ENCODE measurements around the gene RASA2.
A peak's percentile ranks its signal among the peaks of the same experiment; 100 is the strongest.
"Not testable (repeated sequence)": the region's sequence is repeated elsewhere in the genome, so short reads cannot be mapped to it uniquely, and the experiment has no call there.

The RASA2 gene

DNA sequence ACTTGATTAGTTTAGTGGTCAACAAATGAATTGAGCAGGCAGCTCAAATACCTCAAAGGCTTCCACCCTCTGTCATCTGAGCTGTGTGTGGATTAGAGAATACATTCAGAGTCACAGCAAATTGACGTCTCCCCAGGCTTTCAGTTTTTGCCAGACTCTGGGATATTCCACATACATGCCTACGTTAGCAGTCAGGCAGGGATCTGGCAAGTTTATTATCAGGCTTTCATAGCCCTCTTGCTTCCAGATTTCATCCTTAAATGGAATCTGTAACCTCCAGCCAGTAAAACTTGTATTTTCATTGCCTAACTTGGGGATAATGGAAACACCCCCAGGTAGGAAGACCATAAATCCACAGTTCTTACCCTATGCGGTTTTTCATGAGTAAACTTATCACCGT lies 115.9 kb downstream of the RASA2 start:
- no peak for DNase-seq

DNA sequence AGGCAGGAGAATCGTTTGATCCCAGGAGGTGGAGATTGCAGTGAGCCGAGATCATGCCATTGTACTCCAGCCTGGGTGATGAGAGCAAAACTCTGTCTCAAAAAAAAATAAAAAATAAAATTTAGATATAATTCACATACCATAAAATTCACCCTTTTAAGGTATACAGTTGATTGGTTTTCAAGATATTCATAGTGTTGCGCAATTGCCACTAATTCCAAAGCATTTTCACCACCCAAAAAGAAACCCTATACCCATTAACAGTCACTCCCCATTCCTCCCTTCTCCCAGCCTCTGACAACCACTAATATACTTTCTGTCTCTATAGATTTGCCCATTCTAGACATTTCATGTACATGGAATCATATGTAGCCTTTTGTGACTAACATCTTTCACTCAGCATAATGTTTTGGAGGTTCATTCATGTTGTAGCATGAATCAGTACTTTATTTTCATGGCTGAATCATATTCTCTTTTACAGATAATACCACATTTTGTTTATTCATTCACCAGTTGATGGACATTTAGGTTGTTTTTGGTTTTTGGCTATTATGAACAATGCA lies 116.7 kb downstream of the RASA2 start:
- no peak for DNase-seq

GRCh38 chr3:141605883-141606282 lies 119.1 kb downstream of the RASA2 start:
- DNase-seq: no peak

- no peak for DNase-seq
Observed at GRCh38 chr3:141608438-141608837, 121.6 kb downstream of the RASA2 start.

GRCh38 chr3:141610939-141611338 lies 124.1 kb downstream of the RASA2 start:
- DNase-seq: no peak

GRCh38 chr3:141618103-141618910 lies 131.5 kb downstream of the RASA2 start:
- DNase-seq: no peak

GRCh38 chr3:141618938-141619337 lies 132.1 kb downstream of the RASA2 start:
- DNase-seq: no peak

GRCh38 chr3:141619450-141619849 lies 132.6 kb downstream of the RASA2 start:
- DNase-seq: no peak

DNA sequence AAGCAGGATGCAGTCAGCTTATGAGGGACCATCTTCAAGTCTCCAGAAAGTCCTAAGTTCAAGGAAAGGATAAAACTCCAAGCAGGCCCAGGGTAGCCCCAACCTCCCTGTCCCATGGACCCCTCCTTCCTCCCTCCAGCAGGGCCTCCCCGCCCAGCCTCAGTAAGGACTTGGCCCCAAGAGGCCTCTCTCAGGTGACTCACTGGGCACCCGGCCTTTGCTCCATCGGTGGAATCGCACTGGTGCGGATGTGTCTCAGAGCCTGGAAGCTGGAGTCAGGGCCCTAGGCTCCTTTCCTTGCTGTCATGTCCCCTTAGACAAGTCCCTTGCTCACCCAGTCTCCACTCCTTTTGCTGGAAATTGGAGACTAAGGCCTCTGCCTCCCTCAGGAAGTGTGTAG lies 136.9 kb downstream of the RASA2 start:
- no peak for DNase-seq

- no peak for DNase-seq
Observed at GRCh38 chr3:141625506-141625905, 138.7 kb downstream of the RASA2 start.

- not testable (repeated sequence) for DNase-seq
Observed at GRCh38 chr3:141628334-141628733, 141.5 kb downstream of the RASA2 start.

- not testable (repeated sequence) for DNase-seq
Observed at GRCh38 chr3:141628868-141629441, 142.1 kb downstream of the RASA2 start.

- no peak for DNase-seq
Observed at GRCh38 chr3:141629976-141630375, 143.1 kb downstream of the RASA2 start.

DNA sequence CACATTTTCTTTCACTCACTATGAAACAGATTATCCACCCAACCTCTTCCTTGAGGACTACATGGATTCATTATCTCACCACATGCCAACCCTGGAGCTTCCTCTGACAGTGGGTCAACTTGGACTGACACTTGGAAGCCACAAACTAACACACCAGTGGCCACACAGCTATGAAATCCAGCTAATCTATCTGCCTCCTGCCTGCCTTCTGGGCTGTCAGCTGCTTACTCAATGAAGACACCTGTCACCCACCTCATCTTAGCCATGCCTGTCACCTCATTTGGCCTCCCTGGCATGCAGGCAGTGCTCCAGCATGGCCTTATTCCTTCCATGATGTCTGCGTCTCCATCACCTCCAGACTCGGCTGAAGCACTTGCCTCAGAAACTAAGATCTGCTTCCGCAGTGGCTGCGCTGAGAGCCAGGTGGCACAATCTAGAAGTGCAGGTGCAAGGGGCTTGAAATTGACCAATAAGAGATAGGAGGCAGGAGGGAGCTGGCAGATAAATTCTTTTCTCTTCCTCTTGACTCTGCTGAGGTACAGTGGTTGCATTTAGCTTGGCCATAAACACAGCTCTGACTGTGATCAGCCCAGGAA lies 146.1 kb downstream of the RASA2 start:
- DNase-seq: no peak

- no peak for DNase-seq
Observed at GRCh38 chr3:141642215-141642614, 155.4 kb downstream of the RASA2 start.

DNA sequence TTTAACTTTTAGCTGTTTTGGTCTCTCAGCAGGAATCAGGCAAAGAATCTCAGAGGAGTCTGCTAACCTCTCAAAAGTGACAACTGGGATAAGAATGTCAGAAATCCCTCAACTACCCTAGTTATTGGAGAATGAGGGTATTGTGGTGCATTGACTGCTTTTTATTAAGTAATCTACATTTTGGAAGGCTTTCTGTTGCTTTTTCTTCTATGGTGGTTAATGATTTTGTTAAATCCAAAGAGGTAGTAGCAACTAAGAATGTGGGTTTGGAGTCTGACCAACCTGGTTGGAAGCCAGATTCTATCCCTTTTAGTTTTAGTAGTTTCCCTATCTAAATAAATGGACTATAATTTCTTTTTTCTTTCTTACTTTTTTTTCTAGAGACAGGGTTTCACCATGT lies 156.6 kb downstream of the RASA2 start:
- DNase-seq: no peak

GRCh38 chr3:141643796-141644195 lies 157.0 kb downstream of the RASA2 start:
- DNase-seq: no peak

GRCh38 chr3:141644931-141645330 lies 158.1 kb downstream of the RASA2 start:
- DNase-seq: peak; percentile 79

DNA sequence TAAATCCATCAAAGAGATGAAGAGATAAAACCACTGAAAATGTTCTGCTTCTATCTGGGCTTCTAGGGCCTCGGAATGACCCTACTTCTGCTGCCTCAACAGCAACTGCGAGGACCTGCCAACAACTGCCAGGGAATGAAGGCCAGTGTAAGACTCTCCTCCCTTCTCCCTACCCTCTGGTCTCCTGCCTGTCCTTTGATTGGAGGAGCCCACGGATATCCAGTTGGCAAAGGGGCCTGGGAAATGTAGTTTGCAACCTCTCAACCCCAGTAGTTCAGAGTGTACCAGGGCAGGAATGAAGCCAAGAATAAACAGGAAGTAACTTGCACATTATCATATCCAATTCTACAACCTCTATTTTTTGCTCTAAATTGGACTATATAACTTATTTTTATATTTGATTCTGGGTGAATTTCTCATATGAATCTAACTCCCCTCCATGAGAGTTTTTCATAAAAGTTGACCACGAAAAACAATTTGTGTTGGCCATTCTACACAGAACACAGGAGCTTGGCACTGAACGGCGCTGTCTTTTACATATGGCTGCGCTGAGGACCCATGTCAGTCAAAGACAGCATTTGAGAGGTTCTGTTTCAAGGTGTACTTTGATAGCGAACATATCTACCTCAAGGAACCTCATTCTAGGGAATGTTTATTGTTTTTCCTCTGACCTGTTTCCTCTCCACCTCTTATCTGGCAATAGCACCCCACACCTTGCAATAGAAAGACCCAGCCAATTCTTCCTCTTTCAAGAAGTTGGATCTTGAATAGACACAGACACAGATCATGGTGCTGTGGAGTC lies 160.1 kb downstream of the RASA2 start:
- peak; percentile 63 for DNase-seq

- DNase-seq: no peak
Observed at GRCh38 chr3:141647562-141647915, 160.7 kb downstream of the RASA2 start.

DNA sequence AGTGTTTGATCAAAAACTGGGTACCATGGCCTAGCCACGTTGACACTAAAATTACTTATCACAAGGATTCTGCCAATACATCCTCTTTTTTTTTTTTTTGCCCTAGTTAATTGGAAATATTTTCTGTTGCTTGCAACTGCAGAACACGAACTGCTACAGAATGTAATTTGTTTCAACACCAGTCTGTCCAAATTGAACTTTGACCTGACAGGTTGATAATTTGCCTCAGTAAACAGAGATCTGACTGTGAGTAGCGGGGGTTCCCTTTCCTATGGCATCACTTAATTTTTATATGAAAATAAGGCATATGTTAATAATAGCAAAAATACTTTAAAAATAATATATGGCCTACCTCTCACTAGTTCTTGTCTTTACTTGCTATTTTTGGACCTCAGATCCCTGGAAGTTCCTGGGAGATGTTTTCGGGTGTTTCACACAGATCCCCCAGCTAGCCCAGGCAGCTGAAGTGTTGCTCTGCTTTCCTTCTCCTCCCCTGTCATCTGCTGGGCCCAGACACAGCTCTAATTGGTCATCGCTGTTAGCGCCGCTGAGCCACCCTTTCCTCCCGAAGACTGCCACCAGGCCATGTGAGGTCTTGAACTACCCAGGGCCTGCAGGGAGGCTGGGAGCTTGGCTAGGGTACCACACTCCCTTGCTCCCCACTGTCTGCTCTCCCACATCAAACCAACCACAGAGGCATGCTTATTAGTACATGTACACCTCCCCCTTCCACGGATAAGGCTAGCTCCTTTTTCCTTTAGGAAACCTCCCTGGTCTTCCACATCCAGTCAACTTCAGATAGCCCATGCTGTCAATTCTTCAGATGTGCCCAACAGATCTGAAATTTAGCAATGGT lies 161.5 kb downstream of the RASA2 start:
- DNase-seq: no peak

DNA sequence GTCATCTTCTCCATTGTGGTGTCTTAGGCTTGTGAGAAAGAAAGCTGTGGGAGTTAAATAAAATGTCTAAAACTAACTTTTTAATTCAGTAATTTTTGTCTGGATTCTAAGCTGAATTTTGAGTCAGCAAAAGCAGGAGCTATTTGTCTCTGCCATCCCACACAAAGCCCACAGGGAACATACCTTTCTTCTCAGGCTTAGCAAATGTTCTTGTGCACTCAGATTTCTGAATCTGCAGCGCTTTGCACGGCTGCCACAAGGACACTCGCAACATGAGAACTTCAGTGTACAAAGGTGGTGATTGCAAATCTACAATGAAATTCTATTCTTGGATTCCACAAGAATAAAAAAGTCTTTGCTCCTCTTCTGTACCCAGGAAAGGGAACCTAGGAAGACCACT lies 163.0 kb downstream of the RASA2 start:
- no peak for DNase-seq

Data from islet precursor cell (in vitro differentiated cells).